ENCODE data around the gene SMYD3.

The SMYD3 gene

GRCh38 chr1:245710961-245711903, 795.8 kb downstream of the SMYD3 start:
- in situ Hi-C loops (cut with MboI; ENCODE audit: low sequenced_read_pairs), result no loop called here

GRCh38 chr1:245707941-245708340, 799.1 kb downstream of the SMYD3 start:
- in situ Hi-C loops (cut with MboI; ENCODE audit: low sequenced_read_pairs), result no loop called here

GRCh38 chr1:245704765-245705164, 802.3 kb downstream of the SMYD3 start:
- in situ Hi-C loops (cut with MboI; ENCODE audit: low sequenced_read_pairs), result no loop called here

GRCh38 chr1:245704341-245704740, 802.7 kb downstream of the SMYD3 start:
- in situ Hi-C loops (cut with MboI; ENCODE audit: low sequenced_read_pairs), result no loop called here

- in situ Hi-C loops (cut with MboI; ENCODE audit: low sequenced_read_pairs), result no loop called here
These were observed 804.7 kb downstream of the SMYD3 start for GRCh38 chr1:245702346-245702745.

GRCh38 chr1:245701631-245702030, 805.4 kb downstream of the SMYD3 start:
- in situ Hi-C loops (cut with MboI; ENCODE audit: low sequenced_read_pairs), result no loop called here

GRCh38 chr1:245700631-245701030, 806.4 kb downstream of the SMYD3 start:
- in situ Hi-C loops (cut with MboI; ENCODE audit: low sequenced_read_pairs), result no loop called here

Data from hTERT RPE-1 (cell line).